Adipose tissue (tissue), 3 donors: ENCODE data around the gene RPS27L. TPM values are rescaled to one million over a fixed set of nuclear protein-coding genes. Genes with fewer than 3 reads are reported as not detected.
"Not testable (repeated sequence)": the region's sequence is repeated elsewhere in the genome, so short reads cannot be mapped to it uniquely, and the experiment has no call there.

Experiments
- H3K27ac ChIP-seq: one replicate; pipeline ENCODE4 v1.5.1; 2013; ENCODE audit warnings: low read depth, low read length
- WGBS, 3 donors: extraction: QIAGEN DNeasy Blood & Tissue Kit; methylation state at CpG; one replicate each; pipeline ENCODE4 v1.1.7; 2013; 5-methylcytosine and 5-hydroxymethylcytosine counted together
- polyA plus RNA-seq, 3 donors: library from polyadenylated mRNA; stranded (reverse); fragments of 200-250 nt; gene quantifications; one replicate each; pipeline ENCODE4 v1.2.3, GENCODE V29; 2013
- donor health status: healthy with polysubstance abuse.
- donor health status: Bipolar disorder and iron deficiency.
- donor health status: healthy.

RPS27L gene
- polyA plus RNA-seq, 3 donors, result 87.0 to 189 (median 113) TPM

GRCh38 chr15:63110428-63111026, 46.8 kb downstream of the RPS27L start:
- WGBS, 3 donors, result 84 to 91% (median 89%) methylated on average over 3 of the region's 3 CpGs
- H3K27ac ChIP-seq, result no peak overlapping the region

- 82 to 94% (median 92%) methylated on average over 2 of the region's 2 CpGs for WGBS, 3 donors
Observed at GRCh38 chr15:63109920-63110319, 47.4 kb downstream of the RPS27L start.

GRCh38 chr15:63109498-63109897, 47.8 kb downstream of the RPS27L start:
- no peak overlapping the region for H3K27ac ChIP-seq
- WGBS, 3 donors, result 84 to 94% (median 92%) methylated on average over 2 of the region's 2 CpGs

More at GRCh38 chr15:63109920-63110319, 47.4 kb downstream of the RPS27L start:
- H3K27ac ChIP-seq, result no peak overlapping the region

GRCh38 chr15:63107895-63108546, 49.3 kb downstream of the RPS27L start:
- H3K27ac ChIP-seq, result no peak overlapping the region
- 47 to 50% (median 49%) methylated on average over 9 of the region's 9 CpGs for WGBS, 3 donors

GRCh38 chr15:63105354-63105753, 51.9 kb downstream of the RPS27L start:
- H3K27ac ChIP-seq, result not testable (repeated sequence)
- WGBS, 3 donors, result 67 to 81% (median 75%) methylated on average over 8 of the region's 8 CpGs

GRCh38 chr15:63104727-63105126, 52.5 kb downstream of the RPS27L start:
- WGBS, 3 donors, result 53 to 73% (median 64%) methylated on average over 7 of the region's 7 CpGs

GRCh38 chr15:63103416-63103815, 53.9 kb downstream of the RPS27L start:
- no peak overlapping the region for H3K27ac ChIP-seq
- 51 to 96% (median 57%) methylated on average over 3 of the region's 3 CpGs for WGBS, 3 donors

More at GRCh38 chr15:63104727-63105126, 52.5 kb downstream of the RPS27L start:
- no peak overlapping the region for H3K27ac ChIP-seq

- WGBS, 3 donors, result 71 to 87% (median 73%) methylated on average over 4 to 5 of the region's 5 CpGs
- not testable (repeated sequence) for H3K27ac ChIP-seq
Observed at GRCh38 chr15:63099581-63099980, 57.7 kb downstream of the RPS27L start.

- WGBS, 3 donors, result 91% methylated on average over 9 to 29 of the region's 33 CpGs
- H3K27ac ChIP-seq, result not testable (repeated sequence)
Observed at GRCh38 chr15:63098901-63099300, 58.4 kb downstream of the RPS27L start.

Other genes starting within 250 kb of the RPS27L start
- gene TPM1, start 114.7 kb downstream of the RPS27L start, polyA plus RNA-seq, result 100 to 1,000 TPM; 149 to 274 (median 201) TPM
- gene LACTB, start 35.6 kb downstream of the RPS27L start, polyA plus RNA-seq, result 10 to 100 TPM in 2 of 3 donors, 1 to 10 TPM in 1; 7.6 to 19.7 (median 15.3) TPM
- 10 to 100 TPM in 2 of 3 donors, 1 to 10 TPM in 1; 2.7 to 24.2 (median 11.2) TPM for gene RAB8B, start 32.1 kb upstream of the RPS27L start, polyA plus RNA-seq
- 1 to 10 TPM; 2.6 to 7.9 (median 7.4) TPM for gene APH1B, start 120.1 kb upstream of the RPS27L start, polyA plus RNA-seq
- gene CA12, start 224.4 kb upstream of the RPS27L start, polyA plus RNA-seq, result 1 to 10 TPM; 1.5 to 9.6 (median 3.7) TPM